IPS-18c (cell line): Measurements from ENCODE around the gene GSTP1.
"Not testable (repeated sequence)": the region's sequence is repeated elsewhere in the genome, so short reads cannot be mapped to it uniquely, and the experiment has no call there.

Experiments used
- H3K4me3 ChIP-seq: 2 replicates; pipeline ENCODE4 v1.7.0; 2013; ENCODE audit warnings: low read depth, mild to moderate bottlenecking, low read length, moderate library complexity; ENCODE audit not compliant: insufficient read depth
- H3K9me3 ChIP-seq: one replicate; pipeline ENCODE4 v1.6.1; 2013; ENCODE audit warnings: mild to moderate bottlenecking, low read length, moderate library complexity; ENCODE audit not compliant: control insufficient read depth, insufficient read depth

The GSTP1 gene

GRCh38 chr11:67558084-67558772 is 25.4 kb upstream of the GSTP1 start:
- no peak overlapping the region for H3K4me3 ChIP-seq
- H3K9me3 ChIP-seq, result no peaks in the 10 kb centered on the region

- H3K9me3 ChIP-seq, result no peaks in the 10 kb centered on the region
- H3K4me3 ChIP-seq, result no peak overlapping the region
Measured at GRCh38 chr11:67561971-67562619, 21.5 kb upstream of the GSTP1 start.

GRCh38 chr11:67562963-67563704 is 20.5 kb upstream of the GSTP1 start:
- Histone ChIP-seq H3K9me3 (no peaks in the 10 kb centered on the region), H3K4me3 (no peak overlapping the region)

- not testable (repeated sequence) for H3K9me3 ChIP-seq, H3K4me3 ChIP-seq
Measured at GRCh38 chr11:67563705-67564114, 19.9 kb upstream of the GSTP1 start.

- no peaks in the 10 kb centered on the region for H3K9me3 ChIP-seq
- H3K4me3 ChIP-seq, result no peak overlapping the region
Measured at GRCh38 chr11:67564230-67564629, 19.4 kb upstream of the GSTP1 start.

GRCh38 chr11:67571443-67571842 is 12.2 kb upstream of the GSTP1 start:
- Histone ChIP-seq H3K4me3 (no peak overlapping the region), H3K9me3 (no peaks in the 10 kb centered on the region)

GRCh38 chr11:67572305-67572704 is 11.3 kb upstream of the GSTP1 start:
- no peak overlapping the region for H3K4me3 ChIP-seq
- H3K9me3 ChIP-seq, result no peaks in the 10 kb centered on the region

- no peak overlapping the region for H3K4me3 ChIP-seq
Measured at GRCh38 chr11:67572747-67573419, 10.7 kb upstream of the GSTP1 start.

GRCh38 chr11:67574938-67575337 is 8.7 kb upstream of the GSTP1 start:
- no peak overlapping the region for H3K4me3 ChIP-seq
- no peaks in the 10 kb centered on the region for H3K9me3 ChIP-seq

More at GRCh38 chr11:67572747-67573419, 10.7 kb upstream of the GSTP1 start:
- no peaks in the 10 kb centered on the region for H3K9me3 ChIP-seq

GRCh38 chr11:67576735-67577475 is 6.7 kb upstream of the GSTP1 start:
- no peaks in the 10 kb centered on the region for H3K9me3 ChIP-seq
- H3K4me3 ChIP-seq, result no peak overlapping the region

- no peak overlapping the region for H3K4me3 ChIP-seq
- no peaks in the 10 kb centered on the region for H3K9me3 ChIP-seq
Measured at GRCh38 chr11:67577951-67578350, 5.7 kb upstream of the GSTP1 start.

- Histone ChIP-seq H3K4me3 (peak overlapping the region; percentile 15; the same call in 1 of the 2 replicates), H3K9me3 (no peaks in the 10 kb centered on the region)
Measured at GRCh38 chr11:67581469-67581868, 2.1 kb upstream of the GSTP1 start.

GRCh38 chr11:67582011-67582410 is 1.6 kb upstream of the GSTP1 start:
- Histone ChIP-seq H3K4me3 (no peak overlapping the region), H3K9me3 (no peaks in the 10 kb centered on the region)

GRCh38 chr11:67584205-67584880 is 731 bp downstream of the GSTP1 start:
- peak overlapping the region; percentile 86 for H3K4me3 ChIP-seq
- H3K9me3 ChIP-seq, result no peaks in the 10 kb centered on the region

- Histone ChIP-seq H3K9me3 (no peaks in the 10 kb centered on the region), H3K4me3 (peak overlapping the region; percentile 86)
Measured at GRCh38 chr11:67584881-67585873, 1.6 kb downstream of the GSTP1 start.
